ENCODE data around the gene MAML3.

DNA sequence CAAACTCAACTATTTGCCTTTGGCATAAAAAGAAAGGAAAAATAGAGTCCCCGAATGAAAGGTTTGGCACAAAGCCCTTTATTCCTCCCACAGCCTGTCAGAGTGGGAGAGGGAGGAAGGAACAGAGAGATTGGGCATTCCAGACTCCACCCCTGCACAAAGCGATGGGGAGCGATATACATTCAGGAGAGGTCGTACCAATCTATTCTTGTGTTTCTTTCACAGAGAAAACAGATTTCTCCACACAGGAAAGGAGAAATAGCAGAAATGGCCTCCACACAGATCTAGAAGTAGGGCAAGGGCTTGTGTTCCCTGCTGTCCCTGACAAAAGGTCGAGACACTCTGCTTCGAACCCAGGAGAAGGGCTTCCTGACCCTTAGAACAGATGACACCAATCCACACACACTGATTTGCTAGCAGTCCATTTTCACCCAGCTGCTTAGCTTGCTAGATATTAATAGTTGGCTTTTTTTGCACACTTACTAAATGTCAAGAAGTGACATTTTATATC is 197.4 kb downstream of the MAML3 start:
- TF ChIP-seq CTCF (IDR thresholded peaks at IDR 0.05) (no peak), POLR2A (IDR thresholded peaks at IDR 0.05) (no peak)

Data from lower leg skin (tissue), 3 donors.